ELF-1 (cell line): Measurements from ENCODE around the gene CD47.

Experiments used
- DNase-seq: peaks from one replicate; pipeline ENCODE4 v3.0.0-alpha.2; 2016; ENCODE audit warnings: low read depth, low spot score

Gene CD47

DNA sequence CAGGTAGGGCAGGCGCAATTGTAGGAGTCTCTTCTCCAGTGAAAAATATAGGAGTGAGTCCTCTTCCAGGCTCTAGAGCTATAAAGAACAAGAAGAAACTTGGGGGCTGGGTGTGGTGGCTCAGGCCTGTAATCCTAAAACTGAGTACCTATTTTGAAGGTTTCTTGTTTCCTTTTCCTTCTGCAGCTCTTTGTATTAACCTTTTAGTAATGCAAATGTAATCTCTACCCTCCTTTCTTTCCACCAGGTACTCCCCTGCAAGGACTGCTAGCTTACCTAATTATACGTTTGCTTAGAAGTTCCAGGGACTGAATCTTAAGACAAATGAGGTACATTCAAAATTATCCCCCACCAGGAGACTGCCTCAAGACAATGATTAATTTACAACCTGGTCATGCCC, 75.9 kb downstream of the CD47 start:
- DNase-seq: no peak

- DNase-seq: no peak
Measured at GRCh38 chr3:108013141-108014055, 77.4 kb downstream of the CD47 start.

DNA sequence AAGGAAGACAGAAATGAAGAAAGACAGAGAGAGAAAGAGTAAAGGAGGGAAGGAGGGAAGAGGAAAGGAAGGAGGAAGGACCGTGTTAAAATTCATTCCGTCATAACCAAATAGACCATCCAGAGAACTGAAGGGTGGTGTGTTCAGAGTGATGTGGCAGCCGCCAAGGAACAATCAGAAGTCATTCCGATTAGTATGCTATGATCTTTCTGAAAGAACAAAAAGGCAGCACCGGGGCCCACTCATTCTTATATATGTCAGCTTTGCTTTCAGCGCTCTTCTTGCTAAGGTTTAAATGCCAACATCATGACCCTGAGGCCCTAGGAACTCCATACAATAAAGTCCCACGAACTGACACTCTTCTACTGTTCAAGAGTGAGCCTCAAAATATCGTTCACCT, 78.5 kb downstream of the CD47 start:
- DNase-seq: no peak

DNA sequence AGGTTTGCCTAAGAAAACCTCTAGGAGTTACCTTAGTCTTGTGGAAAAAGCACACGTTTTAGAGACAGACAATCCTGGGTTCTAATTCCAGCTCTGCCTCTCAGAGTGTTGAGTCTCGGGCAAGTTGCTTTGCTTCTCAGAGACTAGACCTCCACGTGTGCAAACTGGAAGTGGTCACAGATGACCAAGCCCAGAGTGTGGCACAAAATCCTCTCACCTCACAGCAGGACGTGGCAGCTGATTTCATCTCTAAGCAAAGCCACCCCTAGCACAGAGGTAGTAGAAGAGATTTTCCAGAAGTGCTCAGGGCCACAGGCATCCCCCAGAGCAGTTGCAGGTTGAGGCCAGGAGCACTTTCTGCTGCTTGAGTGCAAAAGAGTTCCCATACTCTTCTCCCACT, 79.2 kb downstream of the CD47 start:
- no peak for DNase-seq

DNA sequence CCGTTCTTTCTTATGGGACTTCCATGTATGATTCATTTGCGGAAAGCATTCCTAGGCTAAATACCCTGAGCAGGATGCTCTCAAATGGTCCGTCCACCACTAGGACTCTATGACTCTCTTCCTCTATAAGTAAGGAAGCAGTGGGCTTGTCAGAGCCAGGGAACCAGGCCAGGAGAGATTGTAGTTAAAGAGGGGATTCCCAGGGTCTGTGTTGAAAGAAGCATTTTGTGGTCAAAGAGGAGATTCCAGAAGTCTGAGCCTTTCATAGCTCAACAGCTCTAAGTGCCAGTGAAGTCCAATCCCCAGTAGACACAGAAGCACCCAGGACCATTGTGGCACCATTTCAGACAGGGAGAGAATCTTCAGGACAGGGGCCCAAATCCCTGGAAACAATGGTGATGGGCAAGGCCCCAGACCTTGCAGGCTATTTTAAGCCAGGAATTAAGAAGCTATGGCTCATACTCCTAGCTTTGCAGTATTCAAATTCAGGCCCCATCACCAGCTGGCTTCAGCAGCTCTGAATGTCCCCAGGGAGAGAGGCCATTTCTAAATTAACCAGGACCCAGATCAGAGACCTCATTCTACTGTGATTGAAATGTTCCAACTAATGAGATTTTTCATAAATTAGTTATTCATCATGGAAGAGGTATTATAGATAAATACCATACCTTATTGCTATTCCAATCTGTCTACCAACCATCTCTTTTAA, 81.7 kb downstream of the CD47 start:
- DNase-seq: no peak

DNA sequence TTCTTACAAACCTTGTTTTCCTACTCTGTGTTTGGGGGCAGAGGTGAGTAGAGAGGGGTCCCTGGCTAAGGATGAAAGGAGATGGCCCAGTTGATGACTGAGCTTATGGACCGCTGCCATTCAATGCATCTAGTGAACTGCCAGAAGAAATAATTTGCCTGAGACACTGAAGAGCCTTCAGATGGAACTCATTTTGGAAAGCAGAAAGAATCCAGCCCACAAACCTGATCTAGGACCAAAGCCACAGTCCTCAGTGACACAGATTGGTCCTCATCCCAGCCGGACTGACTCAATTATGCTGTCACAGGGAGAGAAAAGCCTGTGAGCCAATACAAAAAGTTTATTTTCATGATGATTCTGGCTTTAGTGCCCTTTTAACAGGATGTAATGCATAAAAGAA, 82.7 kb downstream of the CD47 start:
- no peak for DNase-seq

DNA sequence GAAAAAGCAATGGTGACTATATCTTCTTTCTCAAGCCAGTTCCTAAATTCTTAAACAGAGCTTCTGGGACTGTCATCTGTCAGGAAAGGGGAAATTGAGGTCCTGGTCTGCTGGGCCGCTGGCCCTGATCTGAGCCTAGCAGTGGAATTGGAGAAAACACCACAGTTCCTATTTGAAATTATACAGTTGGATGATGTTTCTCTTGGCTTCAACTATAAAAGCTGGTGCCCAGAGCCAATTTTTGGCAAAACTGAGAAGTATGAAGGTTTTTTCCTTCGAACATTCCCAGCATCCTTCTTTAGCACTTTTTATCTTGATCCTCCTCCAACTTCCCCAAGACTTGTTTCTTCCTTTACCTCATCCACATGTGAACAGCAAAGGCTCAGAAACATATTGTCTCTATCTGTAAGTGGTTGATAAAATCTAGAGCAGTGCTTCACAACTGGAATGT, 83.9 kb downstream of the CD47 start:
- no peak for DNase-seq

DNA sequence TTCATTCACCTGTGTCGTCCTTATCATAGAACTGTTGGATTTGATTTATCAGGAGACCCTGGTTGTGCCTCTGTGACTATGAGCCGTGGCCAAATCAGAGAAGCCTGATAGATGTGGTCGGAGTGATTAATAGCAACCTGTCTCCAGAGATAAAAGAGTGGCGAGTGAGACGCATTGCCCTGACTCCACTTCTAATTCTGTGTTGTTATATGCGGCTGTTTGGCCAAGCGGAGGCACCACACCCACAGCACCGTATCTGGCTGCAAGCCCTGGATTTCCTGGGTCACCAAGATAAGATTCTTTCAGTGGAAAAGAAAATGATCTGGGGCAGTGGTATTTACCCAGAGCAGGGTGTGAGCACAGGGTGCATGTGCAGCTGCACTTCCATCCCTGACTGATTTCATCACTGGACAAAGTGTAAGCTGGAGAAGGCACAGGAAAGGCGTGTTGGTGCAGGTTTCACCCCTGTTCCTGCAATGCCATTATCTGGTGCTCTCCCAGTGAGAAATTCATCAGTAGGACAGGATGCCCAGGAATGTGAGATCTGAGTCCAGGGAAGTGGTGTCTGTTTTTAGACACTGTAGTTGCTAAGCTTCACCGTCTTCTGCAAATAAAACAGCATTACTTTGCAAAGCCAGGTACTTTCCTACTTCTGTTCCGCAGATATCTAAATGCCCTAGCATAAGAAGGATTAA, 84.6 kb downstream of the CD47 start:
- peak; percentile 55 for DNase-seq

- no peak for DNase-seq
Measured at GRCh38 chr3:108004647-108005046, 86.2 kb downstream of the CD47 start.

GRCh38 chr3:108001457-108001856, 89.4 kb downstream of the CD47 start:
- DNase-seq: no peak

GRCh38 chr3:107999215-107999775, 91.5 kb downstream of the CD47 start:
- DNase-seq: peak; percentile 79

GRCh38 chr3:107997671-107998070, 93.2 kb downstream of the CD47 start:
- no peak for DNase-seq

GRCh38 chr3:107995823-107996222, 95.0 kb downstream of the CD47 start:
- no peak for DNase-seq

GRCh38 chr3:107994956-107995715, 95.7 kb downstream of the CD47 start:
- DNase-seq: no peak

- no peak for DNase-seq
Measured at GRCh38 chr3:107994181-107994580, 96.7 kb downstream of the CD47 start.

DNA sequence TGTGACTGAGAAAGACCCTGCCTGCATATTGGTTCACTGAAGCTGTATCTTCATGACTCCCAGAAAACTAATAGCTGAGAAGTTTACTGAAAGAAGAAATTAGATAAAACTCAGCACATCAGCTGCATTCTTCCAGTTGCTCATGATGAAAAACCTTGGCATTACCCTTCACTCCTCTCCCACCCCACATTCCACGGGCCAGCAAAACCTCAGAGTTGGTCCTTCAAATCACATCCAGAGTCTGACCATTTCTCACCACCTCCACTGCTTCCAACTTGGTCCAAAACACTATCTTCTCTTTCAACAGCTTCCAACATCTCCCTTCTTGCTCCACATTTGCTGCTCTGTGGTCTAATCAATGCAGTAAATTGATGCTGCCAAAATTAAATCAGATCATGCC, 97.1 kb downstream of the CD47 start:
- no peak for DNase-seq
